BLaER1 treated with 17β-estradiol and CSF1 and Interleukin-3, amounts not matched to agents 10 nM and 100 nM (cell line): ENCODE measurements around the gene TMF1.
A peak's percentile ranks its signal among the peaks of the same experiment; 100 is the strongest.

ENCODE experiments used
- H3K27ac ChIP-seq, 11 experiments: shearing (Covaris generic); formaldehyde crosslinking; 2 replicates each; pipeline ENCODE4 v1.8.1; 2022
- H3K27me3 ChIP-seq, 11 experiments: shearing (Covaris generic); formaldehyde crosslinking; 2 replicates each; pipeline ENCODE4 v1.8.1; 2022
- H3K36me3 ChIP-seq, 11 experiments: shearing (Covaris generic); formaldehyde crosslinking; 2 replicates each; pipeline ENCODE4 v1.8.1; 2022
- H3K4me1 ChIP-seq, 10 experiments: shearing (Covaris generic); formaldehyde crosslinking; 2 replicates each; pipeline ENCODE4 v1.8.1; 2022
- H3K4me2 ChIP-seq, 11 experiments: shearing (Covaris generic); formaldehyde crosslinking; 2 replicates each; pipeline ENCODE4 v1.8.1; 2022
- H3K4me3 ChIP-seq, 10 experiments: shearing (Covaris generic); formaldehyde crosslinking; 2 replicates each; pipeline ENCODE4 v1.8.1; 2022
- H3K9ac ChIP-seq, 11 experiments: shearing (Covaris generic); formaldehyde crosslinking; 2 replicates each; pipeline ENCODE4 v1.8.1; 2022
- H3K9me3 ChIP-seq, 11 experiments: shearing (Covaris generic); formaldehyde crosslinking; replicated peaks in 1 of 11; 2 replicates each; pipeline ENCODE4 v1.8.1; 2022
- H4K20me1 ChIP-seq, 11 experiments: shearing (Covaris generic); formaldehyde crosslinking; 2 replicates each; pipeline ENCODE4 v1.8.1; 2022
- Cebpa-rat ChIP-seq, 11 experiments: shearing (Covaris generic); IDR thresholded peaks; 2 replicates each; pipeline ENCODE4 v1.8.1; 2022

The TMF1 gene

DNA sequence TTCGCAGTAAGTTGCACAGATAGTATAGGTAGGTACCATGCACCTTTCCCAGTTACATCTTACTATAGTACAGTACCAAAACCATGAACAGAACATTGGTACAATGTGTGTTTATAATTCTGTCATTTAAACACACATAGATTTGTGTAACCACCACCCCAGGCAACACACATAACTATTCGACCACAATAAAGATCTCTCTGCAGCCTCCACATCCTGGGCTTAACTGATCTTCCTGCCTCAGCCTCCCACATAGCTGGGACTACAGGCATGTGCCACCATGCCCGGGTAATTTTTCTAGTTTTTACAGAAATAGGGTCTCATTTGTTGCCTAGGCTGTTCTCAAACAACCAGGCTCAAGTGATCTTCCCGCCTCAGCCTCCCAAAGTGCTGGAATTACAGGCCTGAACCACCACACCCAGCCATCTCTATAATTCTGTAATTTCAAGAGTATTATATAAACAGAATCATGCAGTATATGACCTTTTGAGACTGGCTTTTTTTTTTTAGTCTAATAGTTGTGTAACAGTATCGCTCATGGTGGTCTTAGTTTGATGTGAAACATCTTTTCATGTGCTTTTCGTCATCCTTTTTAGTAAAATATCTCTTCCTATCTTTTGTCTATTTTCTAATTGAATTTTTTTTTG lies 13.3 kb upstream of the TMF1 start:
- Histone ChIP-seq H3K4me3 (no peak overlapping the region), H3K9ac (no peak overlapping the region), H3K27me3 (no peaks in the 10 kb centered on the region), H3K4me1 (peaks cover 0 to 41% (median 22%) of the 10 kb centered on the region in 10 experiments; a peak in 17 of 20 replicates), H3K4me2 (peak overlapping the region in 7 of 11 experiments; percentile 27 to 50 (median 41); a peak in 13 of 22 replicates), H4K20me1 (peaks cover 0 to 18% (median 0%) of the 10 kb centered on the region in 11 experiments; a peak in 1 of 22 replicates), H3K36me3 (peaks cover 57 to 93% (median 79%) of the 10 kb centered on the region in 11 experiments), H3K9me3 (peaks cover 0 to 11% (median 0%) of the 10 kb centered on the region in 11 experiments; a peak in 3 of 22 replicates), H3K27ac (no peak overlapping the region)
- TF ChIP-seq Cebpa-rat (IDR thresholded peaks at IDR 0.05), result no peak

GRCh38 chr3:69063636-69064035 lies 11.5 kb upstream of the TMF1 start:
- Histone ChIP-seq H3K27me3 (no peaks in the 10 kb centered on the region), H3K4me1 (peaks cover 9 to 49% (median 31%) of the 10 kb centered on the region in 10 experiments), H3K9ac (no peak overlapping the region), H4K20me1 (0 out of 22 replicates have a peak, but pooled peaks cover 0 to 5% (median 0%) of the 10 kb centered on the region in 11 experiments), H3K27ac (no peak overlapping the region), H3K36me3 (peaks cover 63 to 92% (median 78%) of the 10 kb centered on the region in 11 experiments), H3K4me2 (no peak overlapping the region), H3K9me3 (peaks cover 0 to 11% (median 0%) of the 10 kb centered on the region in 11 experiments; a peak in 3 of 22 replicates), H3K4me3 (no peak overlapping the region)
- TF ChIP-seq Cebpa-rat (IDR thresholded peaks at IDR 0.05), result no peak

GRCh38 chr3:69059688-69060087 lies 7.6 kb upstream of the TMF1 start:
- no peak for TF ChIP-seq Cebpa-rat (IDR thresholded peaks at IDR 0.05)
- Histone ChIP-seq H3K4me1 (peaks cover 16 to 44% (median 28%) of the 10 kb centered on the region in 10 experiments), H3K4me3 (no peak overlapping the region), H4K20me1 (no peaks in the 10 kb centered on the region), H3K36me3 (peaks cover 72 to 94% (median 85%) of the 10 kb centered on the region in 11 experiments), H3K9ac (no peak overlapping the region), H3K9me3 (peaks cover 0 to 11% (median 0%) of the 10 kb centered on the region in 11 experiments; a peak in 3 of 22 replicates), H3K27me3 (no peaks in the 10 kb centered on the region), H3K4me2 (peak overlapping the region in 4 of 11 experiments; percentile 68 to 79 (median 70); a peak in 5 of 22 replicates), H3K27ac (peak overlapping the region in 4 of 11 experiments; percentile 2 to 80 (median 70); a peak in 4 of 22 replicates)

GRCh38 chr3:69058947-69059224 lies 6.8 kb upstream of the TMF1 start:
- H3K27ac ChIP-seq, result peak overlapping the region in 10 of 11 experiments; percentile 12 to 80 (median 66); a peak in 18 of 22 replicates
- H3K9me3 ChIP-seq, result peaks cover 0 to 11% (median 0%) of the 10 kb centered on the region in 11 experiments; a peak in 3 of 22 replicates
- peaks cover 16 to 44% (median 28%) of the 10 kb centered on the region in 10 experiments for H3K4me1 ChIP-seq
- peak overlapping the region; percentile 57 to 79 (median 69) for H3K4me2 ChIP-seq
- no peak overlapping the region for H3K4me3 ChIP-seq
- peaks cover 77 to 95% (median 86%) of the 10 kb centered on the region in 11 experiments for H3K36me3 ChIP-seq
- peak overlapping the region in 5 of 11 experiments; percentile 19 to 58 (median 43); a peak in 2 of 22 replicates for H3K9ac ChIP-seq
- no peaks in the 10 kb centered on the region for H3K27me3 ChIP-seq
- TF ChIP-seq Cebpa-rat (IDR thresholded peaks at IDR 0.05), result no peak
- no peaks in the 10 kb centered on the region for H4K20me1 ChIP-seq

DNA sequence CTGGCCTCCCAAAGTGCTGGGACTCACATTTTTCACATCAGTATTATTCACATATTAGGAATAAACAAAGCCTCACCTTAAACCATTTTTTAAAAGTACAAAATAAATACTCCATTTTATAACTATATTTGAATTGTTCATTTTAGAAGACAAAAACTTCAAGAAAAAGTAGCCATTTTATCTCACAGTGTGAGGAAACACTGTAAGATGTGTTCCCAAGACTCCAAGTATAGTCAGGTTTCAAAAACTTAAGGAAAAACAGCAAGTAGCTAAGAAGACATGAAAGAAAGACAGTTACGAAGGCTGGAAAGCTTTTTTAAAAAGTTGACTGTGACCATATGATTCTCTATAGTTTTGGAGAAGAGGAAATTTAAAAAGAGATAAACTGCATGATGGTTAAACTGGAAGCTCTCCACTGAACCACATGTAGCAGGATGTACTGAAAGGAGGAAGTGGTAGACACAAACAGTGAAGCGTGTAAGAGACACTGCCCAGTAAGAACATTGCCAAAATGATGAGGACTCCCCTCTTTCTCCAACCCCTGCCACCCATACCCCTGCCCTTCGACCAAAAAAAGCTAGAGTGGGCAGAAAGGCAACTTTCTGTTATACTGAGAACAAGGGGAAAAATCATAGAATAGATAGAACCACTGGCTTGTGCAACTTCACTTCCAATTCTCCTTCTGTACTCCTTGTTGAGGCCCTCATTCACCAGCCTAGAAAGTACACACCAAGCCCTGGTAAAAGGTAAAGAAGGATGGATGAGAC lies 6.2 kb upstream of the TMF1 start:
- Histone ChIP-seq H3K27ac (peak overlapping the region in 10 of 11 experiments; percentile 16 to 80 (median 66); a peak in 20 of 22 replicates), H3K4me2 (peak overlapping the region; percentile 57 to 79 (median 69)), H3K9ac (peak overlapping the region in 5 of 11 experiments; percentile 19 to 58 (median 43); a peak in 6 of 22 replicates), H3K27me3 (no peaks in the 10 kb centered on the region), H3K36me3 (peaks cover 75 to 94% (median 86%) of the 10 kb centered on the region in 11 experiments), H3K4me1 (peaks cover 16 to 44% (median 29%) of the 10 kb centered on the region in 10 experiments), H4K20me1 (no peaks in the 10 kb centered on the region), H3K9me3 (peaks cover 0 to 11% (median 0%) of the 10 kb centered on the region in 11 experiments; a peak in 3 of 22 replicates), H3K4me3 (no peak overlapping the region)
- TF ChIP-seq Cebpa-rat (IDR thresholded peaks at IDR 0.05), result no peak

GRCh38 chr3:69052472-69052898 lies 352 bp upstream of the TMF1 start:
- Histone ChIP-seq H3K4me1 (peaks cover 21 to 43% (median 29%) of the 10 kb centered on the region in 10 experiments), H3K27me3 (no peaks in the 10 kb centered on the region), H3K9ac (peak overlapping the region; percentile 31 to 91 (median 88); a peak in 21 of 22 replicates), H3K36me3 (peaks cover 43 to 74% (median 59%) of the 10 kb centered on the region in 11 experiments), H3K27ac (peak overlapping the region; percentile 17 to 90 (median 84); a peak in 21 of 22 replicates), H3K4me2 (peak overlapping the region; percentile 75 to 96 (median 87)), H3K9me3 (no peaks in the 10 kb centered on the region), H4K20me1 (peaks cover 0 to 37% (median 28%) of the 10 kb centered on the region in 11 experiments; a peak in 14 of 22 replicates), H3K4me3 (peak overlapping the region; percentile 80 to 93 (median 84))
- no peak for TF ChIP-seq Cebpa-rat (IDR thresholded peaks at IDR 0.05)

DNA sequence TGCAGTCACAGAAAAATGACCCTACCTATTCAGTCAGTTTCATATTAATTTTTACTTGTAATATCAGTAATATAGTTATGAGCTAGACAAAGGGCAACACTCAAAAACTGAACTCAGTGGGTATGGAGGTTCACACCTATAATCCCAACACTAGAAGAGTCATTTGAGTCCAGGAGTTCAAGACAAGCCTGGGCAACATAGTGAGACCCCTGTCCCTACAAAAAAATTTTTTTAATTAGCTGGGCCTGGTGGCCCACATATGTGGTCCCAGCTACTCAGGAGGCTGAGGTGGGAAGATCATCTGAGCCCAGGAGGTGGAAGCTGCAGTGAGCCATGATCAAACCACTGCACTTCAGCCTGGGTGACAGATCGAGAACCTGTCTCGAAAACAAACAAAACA lies 3.1 kb downstream of the TMF1 start:
- H4K20me1 ChIP-seq, result peaks cover 0 to 68% (median 31%) of the 10 kb centered on the region in 11 experiments; a peak in 17 of 22 replicates
- H3K4me2 ChIP-seq, result peak overlapping the region in 5 of 11 experiments; percentile 39 to 99 (median 89); a peak in 9 of 22 replicates

DNA sequence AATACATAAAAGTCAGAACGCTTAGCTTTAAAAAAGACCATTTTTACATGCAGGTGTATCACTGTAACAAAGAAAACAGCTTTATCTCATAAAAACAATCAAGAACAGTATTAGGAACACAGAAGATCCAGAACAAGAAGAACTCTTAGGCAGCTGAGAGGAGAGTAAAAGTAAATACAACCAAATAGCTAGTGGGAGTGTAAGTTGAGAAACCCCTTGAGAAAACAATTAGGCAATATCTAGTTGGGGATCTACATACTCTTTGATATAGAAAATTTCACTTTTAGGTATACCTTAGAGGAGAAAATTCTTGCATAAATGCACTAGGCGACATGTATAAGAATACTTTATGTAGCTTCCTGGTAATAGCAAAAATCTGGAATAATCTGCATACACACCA lies 7.5 kb downstream of the TMF1 start:
- H3K9ac ChIP-seq, result no peak overlapping the region
- no peak overlapping the region for H3K27ac ChIP-seq
- H3K36me3 ChIP-seq, result peaks cover 81 to 99% (median 90%) of the 10 kb centered on the region in 11 experiments
- no peak for TF ChIP-seq Cebpa-rat (IDR thresholded peaks at IDR 0.05)
- peaks cover 0 to 25% (median 7%) of the 10 kb centered on the region in 10 experiments; a peak in 14 of 20 replicates for H3K4me1 ChIP-seq
- no peak overlapping the region for H3K4me3 ChIP-seq
- no peak overlapping the region for H3K4me2 ChIP-seq
- no peaks in the 10 kb centered on the region for H3K9me3 ChIP-seq
- no peaks in the 10 kb centered on the region for H3K27me3 ChIP-seq
- H4K20me1 ChIP-seq, result peaks cover 0 to 52% (median 21%) of the 10 kb centered on the region in 11 experiments; a peak in 16 of 22 replicates

More for the DNA sequence above, 3.1 kb downstream of the TMF1 start:
- Histone ChIP-seq H3K9me3 (no peaks in the 10 kb centered on the region), H3K36me3 (peaks cover 50 to 74% (median 56%) of the 10 kb centered on the region in 11 experiments), H3K4me1 (peaks cover 21 to 46% (median 29%) of the 10 kb centered on the region in 10 experiments), H3K27ac (no peak overlapping the region), H3K27me3 (no peaks in the 10 kb centered on the region), H3K9ac (0 out of 22 replicates have a peak overlapping the region, but pooled peaks of 1 of the 11 experiments have one; percentile 26), H3K4me3 (no peak overlapping the region)
- TF ChIP-seq Cebpa-rat (IDR thresholded peaks at IDR 0.05), result no peak
